Measurements from ENCODE around the gene NEK3.
"Not testable (repeated sequence)": the region's sequence is repeated elsewhere in the genome, so short reads cannot be mapped to it uniquely, and the experiment has no call there.

The NEK3 gene, protein sequence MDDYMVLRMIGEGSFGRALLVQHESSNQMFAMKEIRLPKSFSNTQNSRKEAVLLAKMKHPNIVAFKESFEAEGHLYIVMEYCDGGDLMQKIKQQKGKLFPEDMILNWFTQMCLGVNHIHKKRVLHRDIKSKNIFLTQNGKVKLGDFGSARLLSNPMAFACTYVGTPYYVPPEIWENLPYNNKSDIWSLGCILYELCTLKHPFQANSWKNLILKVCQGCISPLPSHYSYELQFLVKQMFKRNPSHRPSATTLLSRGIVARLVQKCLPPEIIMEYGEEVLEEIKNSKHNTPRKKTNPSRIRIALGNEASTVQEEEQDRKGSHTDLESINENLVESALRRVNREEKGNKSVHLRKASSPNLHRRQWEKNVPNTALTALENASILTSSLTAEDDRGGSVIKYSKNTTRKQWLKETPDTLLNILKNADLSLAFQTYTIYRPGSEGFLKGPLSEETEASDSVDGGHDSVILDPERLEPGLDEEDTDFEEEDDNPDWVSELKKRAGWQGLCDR

GRCh38 chr13:52159159-52159982 is at the start of gene NEK3:
Gene NEK3, minus strand, starts transcription at chr13:52159597. Its CDS starts 3,406 bp downstream, at chr13:52156191.
- no peak for TF ChIP-seq CTCF (IDR thresholded peaks at IDR 0.05; ENCODE audit: borderline replicate concordance, control extremely low read depth, extremely low read depth, insufficient read depth, missing control alignments)
- peak; percentile 76 for DNase-seq (ENCODE audit: low spot score)
- in situ Hi-C loops (cut with MboI; ENCODE audit: low sequenced_read_pairs, unreplicated experiment) = no loop called here

- in situ Hi-C loops (cut with MboI; ENCODE audit: low sequenced_read_pairs, unreplicated experiment); DNase-seq (ENCODE audit: low spot score): not testable (repeated sequence)
These were observed 49.0 kb upstream of the NEK3 start for GRCh38 chr13:52208384-52208783.

DNA sequence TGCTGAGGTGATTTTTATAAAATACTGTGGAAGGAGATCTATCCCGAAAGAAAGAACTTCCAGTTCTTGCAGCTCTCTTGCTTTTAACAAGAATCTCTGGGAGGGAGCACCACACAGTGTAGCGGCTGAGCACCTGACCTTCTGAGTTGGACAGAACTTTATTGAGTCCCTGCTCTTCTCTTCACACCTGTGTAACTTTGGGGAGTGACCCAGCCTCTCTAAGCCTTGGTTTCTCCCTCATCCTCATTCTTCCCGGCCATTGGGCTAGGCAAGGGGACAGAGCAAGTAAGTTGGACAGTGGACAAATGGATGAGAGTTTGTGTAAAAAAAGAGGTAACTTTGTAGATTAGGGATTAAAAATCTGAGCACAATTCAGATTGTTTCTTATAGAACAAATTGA is 48.5 kb upstream of the NEK3 start:
- in situ Hi-C loops (cut with MboI; ENCODE audit: low sequenced_read_pairs, unreplicated experiment); DNase-seq (ENCODE audit: low spot score): not testable (repeated sequence)

DNA sequence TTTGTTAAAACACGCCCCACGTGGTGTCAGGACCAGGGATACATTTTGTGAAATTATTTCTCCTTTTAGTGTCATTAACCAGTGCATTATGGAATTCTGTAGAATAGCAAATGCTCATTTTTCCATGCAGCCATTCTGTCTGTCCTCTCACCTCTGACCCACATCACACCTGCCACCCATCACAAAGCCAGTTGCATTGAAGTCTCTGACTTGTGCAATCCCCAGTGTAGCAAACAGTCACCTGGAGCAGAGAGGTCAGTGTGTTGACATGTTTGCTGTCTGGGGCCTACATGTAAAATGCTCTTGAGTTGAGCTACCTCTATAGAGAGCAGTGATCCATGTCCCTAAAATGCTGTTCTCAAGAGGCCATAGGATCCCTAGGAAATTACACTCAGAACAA is 47.9 kb upstream of the NEK3 start:
- in situ Hi-C loops (cut with MboI; ENCODE audit: low sequenced_read_pairs, unreplicated experiment); DNase-seq (ENCODE audit: low spot score): not testable (repeated sequence)

- in situ Hi-C loops (cut with MboI; ENCODE audit: low sequenced_read_pairs, unreplicated experiment); DNase-seq (ENCODE audit: low spot score): not testable (repeated sequence)
These were observed 45.1 kb upstream of the NEK3 start for GRCh38 chr13:52204546-52204945.

DNA sequence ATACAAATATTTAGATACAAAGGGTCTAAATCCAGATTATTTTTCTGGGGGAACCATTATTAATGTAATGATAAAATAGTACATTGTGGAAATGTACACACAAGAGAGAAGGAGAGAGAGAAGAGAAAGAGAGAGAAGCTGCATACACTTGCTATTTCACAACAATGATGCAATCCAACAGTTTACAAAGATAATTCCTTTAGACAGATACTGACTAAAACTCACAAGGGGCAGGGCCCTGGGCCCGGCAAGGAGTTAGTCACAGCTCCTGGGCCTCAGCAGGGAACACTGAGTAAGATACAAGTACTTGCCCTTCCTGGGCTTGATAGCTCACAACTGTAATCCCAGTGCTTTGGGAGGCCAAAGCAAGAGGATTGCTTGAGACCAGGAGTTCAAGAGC is 44.5 kb upstream of the NEK3 start:
- DNase-seq (ENCODE audit: low spot score); in situ Hi-C loops (cut with MboI; ENCODE audit: low sequenced_read_pairs, unreplicated experiment): not testable (repeated sequence)

DNA sequence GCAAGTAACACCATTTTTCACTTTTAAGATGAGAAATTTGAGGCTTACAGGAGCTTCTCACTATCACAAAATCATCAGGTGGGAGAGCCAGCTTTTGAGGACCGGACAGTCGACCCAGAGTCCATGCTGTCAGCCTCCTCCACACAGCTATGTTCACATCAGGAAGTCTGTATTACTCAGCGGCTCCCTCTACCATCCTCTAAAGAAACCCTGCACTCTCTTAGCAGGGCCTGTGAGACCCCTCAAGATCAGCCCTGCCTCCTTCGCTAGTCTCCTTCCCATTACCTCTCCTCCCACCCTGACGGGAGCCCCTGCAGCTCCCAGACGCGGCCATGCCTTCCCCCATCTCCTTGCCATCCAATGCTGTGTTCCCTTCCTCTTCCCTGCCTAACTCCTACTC is 43.1 kb upstream of the NEK3 start:
- in situ Hi-C loops (cut with MboI; ENCODE audit: low sequenced_read_pairs, unreplicated experiment); DNase-seq (ENCODE audit: low spot score): not testable (repeated sequence)

GRCh38 chr13:52201439-52202193 is 42.2 kb upstream of the NEK3 start:
- DNase-seq (ENCODE audit: low spot score) = peak; percentile 44
- in situ Hi-C loops (cut with MboI; ENCODE audit: low sequenced_read_pairs, unreplicated experiment) = not testable (repeated sequence)
- TF ChIP-seq CTCF (IDR thresholded peaks at IDR 0.05; ENCODE audit: borderline replicate concordance, control extremely low read depth, extremely low read depth, insufficient read depth, missing control alignments) = peak; percentile 33

GRCh38 chr13:52195401-52195837 is 36.0 kb upstream of the NEK3 start:
- TF ChIP-seq CTCF (IDR thresholded peaks at IDR 0.05; ENCODE audit: borderline replicate concordance, control extremely low read depth, extremely low read depth, insufficient read depth, missing control alignments) = peak; percentile 38
- DNase-seq (ENCODE audit: low spot score) = peak; percentile 79
- in situ Hi-C loops (cut with MboI; ENCODE audit: low sequenced_read_pairs, unreplicated experiment) = no loop called here

All from GM13976 (cell line).